A673 (cell line): ENCODE measurements around the gene TXNDC16. TPM values are rescaled to one million over a fixed set of nuclear protein-coding genes. Genes with fewer than 3 reads are reported as not detected.

Source experiments
- BruUV-seq: library from RNA; stranded (reverse); fragments of 400-500 nt; replicated peaks from 2 replicates; lab custom pipeline; 2021; lab: Mats Ljungman, UMichigan
- CTCF ChIA-PET: fragments of 300-600 bp; sonication (Branson Sonifier 250); formaldehyde crosslinking; loops from one replicate; lab custom pipeline; 2022; ENCODE audit warnings: antibody characterized with exemption; lab: Charles Lee
- POLR2A ChIA-PET: fragments of 300-600 bp; sonication (Branson Sonifier 250); formaldehyde crosslinking; loops from one replicate; lab custom pipeline; 2022; ENCODE audit warnings: antibody characterized with exemption; ENCODE audit not compliant: low non-redundant PET; lab: Charles Lee
- DNase-seq: peaks from one replicate; pipeline ENCODE4 v3.0.0-alpha.2; 2015; ENCODE audit warnings: low spot score
- H3K27ac ChIP-seq: fragments of 200-600 bp; sonication (generic); 2 replicates; pipeline ENCODE4 v1.5.1; 2016; ENCODE audit warnings: mixed run types, low read depth, mild to moderate bottlenecking, mixed read lengths, antibody characterized with exemption, low read length; ENCODE audit not compliant: poor library complexity, severe bottlenecking
- H3K27me3 ChIP-seq: fragments of 200-600 bp; sonication (generic); replicated peaks from 2 replicates; pipeline ENCODE4 v1.6.1; 2017; ENCODE audit warnings: mixed run types, low read depth, mild to moderate bottlenecking, mixed read lengths, antibody characterized with exemption, low read length; ENCODE audit not compliant: insufficient read depth, poor library complexity
- H3K36me3 ChIP-seq: fragments of 200-600 bp; sonication (generic); 2 replicates; pipeline ENCODE4 v1.6.1; 2016; ENCODE audit warnings: mixed run types, mild to moderate bottlenecking, mixed read lengths, antibody characterized with exemption, low read length; ENCODE audit not compliant: insufficient read depth, poor library complexity, severe bottlenecking
- H3K4me1 ChIP-seq: fragments of 200-600 bp; sonication (generic); 2 replicates; pipeline ENCODE4 v1.6.1; 2017; ENCODE audit warnings: mixed run types, mild to moderate bottlenecking, mixed read lengths, antibody characterized with exemption, low read length; ENCODE audit not compliant: insufficient read depth, poor library complexity, severe bottlenecking
- H3K4me3 ChIP-seq: fragments of 200-600 bp; sonication (generic); 2 replicates; pipeline ENCODE4 v1.5.1; 2016; ENCODE audit warnings: low read depth, mixed run types, mild to moderate bottlenecking, mixed read lengths, low read length; ENCODE audit not compliant: poor library complexity, severe bottlenecking
- H3K9me3 ChIP-seq: fragments of 200-600 bp; sonication (generic); 2 replicates; pipeline ENCODE4 v1.6.1; 2016; ENCODE audit warnings: mixed run types, low read depth, mild to moderate bottlenecking, mixed read lengths, antibody characterized with exemption, low read length; ENCODE audit not compliant: poor library complexity, severe bottlenecking
- EZH2 ChIP-seq: fragments of 200-600 bp; sonication (generic); IDR thresholded peaks from 2 replicates; pipeline ENCODE4 v1.6.1; 2017; ENCODE audit warnings: borderline replicate concordance, low read depth, mild to moderate bottlenecking, mixed read lengths, antibody characterized with exemption, low read length; ENCODE audit not compliant: poor library complexity, severe bottlenecking
- intact Hi-C: fragments of 100-400 bp; cut with micrococcal nuclease; formaldehyde crosslinking; loops from one replicate; pipeline ENCODE4 v1.10.0; 2022; ENCODE audit not compliant: unreplicated experiment
- total RNA-seq: library from RNA; stranded (reverse); gene quantifications from 2 replicates; pipeline ENCODE4 v1.2.3, GENCODE V29; 2021
- TF ChIP-seq, protein P1 (sequence below): fragments of 300-800, 200-600 bp; sonication (generic); conservative IDR thresholded peaks from 2 replicates; pipeline ENCODE4 v1.5.1; 2017; ENCODE audit warnings: low read depth, mild to moderate bottlenecking, antibody characterized with exemption, low read length, moderate library complexity, mixed read lengths

TXNDC16 gene
- total RNA-seq, 1 experiment from 2014 or later = 4.8 TPM

DNA sequence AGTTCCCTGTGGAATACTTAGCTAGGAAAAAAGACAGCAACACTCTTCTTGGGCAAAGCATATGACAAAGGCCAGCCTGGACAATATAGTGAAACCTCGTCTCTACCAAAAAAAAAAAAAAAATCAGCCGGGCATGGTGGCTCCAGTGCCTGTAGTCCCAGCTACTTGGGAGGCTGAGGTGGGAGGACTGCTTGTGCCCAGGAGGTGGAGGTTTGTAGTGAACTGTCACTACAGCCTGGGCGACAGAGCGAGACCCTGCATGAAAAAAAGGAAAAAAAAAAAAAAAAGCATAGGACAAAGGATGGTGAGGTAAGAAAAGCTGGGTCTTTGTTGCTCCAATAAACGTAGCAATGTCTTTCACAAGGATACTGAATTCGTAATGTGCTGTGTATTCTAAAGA lies 1.1 kb downstream of the TXNDC16 start:
- intact Hi-C loops = loop anchor here (5.0 kb wide), 1 partner anchor 141 kb away; no protein-coding TSS in a partner anchor
- Histone ChIP-seq H3K36me3 (no peaks in the 10 kb centered on the region), H3K4me1 (peaks cover 17% of the 10 kb centered on the region), H3K9me3 (no peaks in the 10 kb centered on the region), H3K4me3 (peak overlapping the region; percentile 81), H3K27ac (no peak overlapping the region), H3K27me3 (no peaks in the 10 kb centered on the region)
- ChIA-PET CTCF (no interaction called here), POLR2A (no interaction called here)
- TF ChIP-seq EZH2 = no peak
- TF ChIP-seq, protein P1, sequence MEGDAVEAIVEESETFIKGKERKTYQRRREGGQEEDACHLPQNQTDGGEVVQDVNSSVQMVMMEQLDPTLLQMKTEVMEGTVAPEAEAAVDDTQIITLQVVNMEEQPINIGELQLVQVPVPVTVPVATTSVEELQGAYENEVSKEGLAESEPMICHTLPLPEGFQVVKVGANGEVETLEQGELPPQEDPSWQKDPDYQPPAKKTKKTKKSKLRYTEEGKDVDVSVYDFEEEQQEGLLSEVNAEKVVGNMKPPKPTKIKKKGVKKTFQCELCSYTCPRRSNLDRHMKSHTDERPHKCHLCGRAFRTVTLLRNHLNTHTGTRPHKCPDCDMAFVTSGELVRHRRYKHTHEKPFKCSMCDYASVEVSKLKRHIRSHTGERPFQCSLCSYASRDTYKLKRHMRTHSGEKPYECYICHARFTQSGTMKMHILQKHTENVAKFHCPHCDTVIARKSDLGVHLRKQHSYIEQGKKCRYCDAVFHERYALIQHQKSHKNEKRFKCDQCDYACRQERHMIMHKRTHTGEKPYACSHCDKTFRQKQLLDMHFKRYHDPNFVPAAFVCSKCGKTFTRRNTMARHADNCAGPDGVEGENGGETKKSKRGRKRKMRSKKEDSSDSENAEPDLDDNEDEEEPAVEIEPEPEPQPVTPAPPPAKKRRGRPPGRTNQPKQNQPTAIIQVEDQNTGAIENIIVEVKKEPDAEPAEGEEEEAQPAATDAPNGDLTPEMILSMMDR = no peak
- no peak for DNase-seq
- no TSS peak for BruUV-seq

DNA sequence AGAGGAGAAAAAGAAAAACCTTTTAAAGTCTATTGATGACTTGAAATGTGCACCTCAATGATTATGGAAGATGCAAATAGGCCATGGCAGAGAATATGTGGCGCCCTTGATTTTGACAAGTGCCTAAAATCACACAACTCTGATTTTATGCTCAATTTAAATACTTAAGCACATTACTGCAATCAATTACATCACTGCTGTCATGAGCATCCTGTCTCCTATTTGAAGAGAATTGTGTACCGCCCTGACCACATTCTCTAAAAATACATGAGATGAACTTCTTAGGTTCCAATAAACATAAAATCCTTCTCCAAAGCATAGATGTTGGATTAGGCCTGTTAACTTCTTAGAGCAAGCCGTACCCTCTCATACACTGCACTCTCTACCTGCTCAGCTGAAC lies 1.6 kb downstream of the TXNDC16 start:
- H3K4me3 ChIP-seq = no peak overlapping the region
- peaks cover 17% of the 10 kb centered on the region for H3K4me1 ChIP-seq
- H3K27me3 ChIP-seq = no peaks in the 10 kb centered on the region
- DNase-seq = no peak
- ChIA-PET POLR2A (no interaction called here), CTCF (no interaction called here)
- H3K36me3 ChIP-seq = no peaks in the 10 kb centered on the region
- intact Hi-C loops = loop anchor here (5.0 kb wide), 1 partner anchor 142 kb away; no protein-coding TSS in a partner anchor
- TF ChIP-seq, protein P1 = no peak
- no peak for TF ChIP-seq EZH2
- no TSS peak for BruUV-seq
- H3K27ac ChIP-seq = no peak overlapping the region
- no peaks in the 10 kb centered on the region for H3K9me3 ChIP-seq

DNA sequence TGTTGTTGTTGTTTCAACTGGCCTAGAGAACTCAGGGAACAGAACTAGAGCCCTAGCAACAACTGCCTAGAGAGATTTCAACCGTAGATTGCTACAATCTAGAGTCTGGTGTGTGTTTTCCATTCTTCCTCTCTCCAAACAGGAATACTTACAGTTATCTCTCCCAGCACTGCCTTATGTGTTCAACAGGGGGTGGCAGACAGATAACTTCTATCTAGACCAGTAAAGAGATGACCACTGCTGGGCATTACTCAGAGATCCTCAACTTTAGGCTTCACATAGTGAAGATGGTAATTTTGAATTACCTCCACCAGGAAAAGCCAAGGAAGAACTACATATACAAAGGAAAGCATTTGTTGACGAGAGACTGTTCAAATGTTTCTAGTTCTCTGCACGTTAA lies 4.8 kb downstream of the TXNDC16 start:
- CTCF ChIA-PET = no interaction called here
- no peaks in the 10 kb centered on the region for H3K9me3 ChIP-seq
- no peaks in the 10 kb centered on the region for H3K27me3 ChIP-seq
- peaks cover 9% of the 10 kb centered on the region for H3K4me1 ChIP-seq
- no TSS peak for BruUV-seq
- intact Hi-C loops = no loop called here
- H3K4me3 ChIP-seq = no peak overlapping the region
- H3K36me3 ChIP-seq = no peaks in the 10 kb centered on the region
- no peak overlapping the region for H3K27ac ChIP-seq
- POLR2A ChIA-PET = no interaction called here
- no peak for DNase-seq
- TF ChIP-seq EZH2 = no peak
- TF ChIP-seq, protein P1 = no peak
